Measurements from ENCODE around the gene TCAIM.
A peak's percentile ranks its signal among the peaks of the same experiment; 100 is the strongest.
"Not testable (repeated sequence)": the region's sequence is repeated elsewhere in the genome, so short reads cannot be mapped to it uniquely, and the experiment has no call there.

TCAIM gene

DNA sequence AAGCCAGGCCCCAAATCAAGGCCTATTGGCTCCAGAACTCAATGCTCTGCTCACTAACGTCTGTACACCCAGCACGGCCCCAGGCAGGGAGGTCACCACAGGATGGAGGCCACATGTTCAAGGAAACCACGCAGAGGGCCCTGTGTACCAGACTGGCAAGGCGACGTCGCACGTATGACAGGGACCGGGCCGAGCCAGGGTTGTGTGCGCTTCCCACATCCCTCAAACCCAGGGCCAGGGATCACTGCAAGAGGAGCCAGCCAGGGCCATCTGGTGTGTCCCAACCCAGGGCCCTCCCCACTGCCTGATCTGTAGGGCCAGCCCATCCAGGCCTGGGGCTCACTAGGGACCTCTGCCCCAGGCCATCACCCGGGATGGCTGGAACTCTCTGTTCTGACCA lies 76.9 kb downstream of the TCAIM start:
- no peak for DNase-seq (ENCODE audit: low read depth in 2 of 2)

DNA sequence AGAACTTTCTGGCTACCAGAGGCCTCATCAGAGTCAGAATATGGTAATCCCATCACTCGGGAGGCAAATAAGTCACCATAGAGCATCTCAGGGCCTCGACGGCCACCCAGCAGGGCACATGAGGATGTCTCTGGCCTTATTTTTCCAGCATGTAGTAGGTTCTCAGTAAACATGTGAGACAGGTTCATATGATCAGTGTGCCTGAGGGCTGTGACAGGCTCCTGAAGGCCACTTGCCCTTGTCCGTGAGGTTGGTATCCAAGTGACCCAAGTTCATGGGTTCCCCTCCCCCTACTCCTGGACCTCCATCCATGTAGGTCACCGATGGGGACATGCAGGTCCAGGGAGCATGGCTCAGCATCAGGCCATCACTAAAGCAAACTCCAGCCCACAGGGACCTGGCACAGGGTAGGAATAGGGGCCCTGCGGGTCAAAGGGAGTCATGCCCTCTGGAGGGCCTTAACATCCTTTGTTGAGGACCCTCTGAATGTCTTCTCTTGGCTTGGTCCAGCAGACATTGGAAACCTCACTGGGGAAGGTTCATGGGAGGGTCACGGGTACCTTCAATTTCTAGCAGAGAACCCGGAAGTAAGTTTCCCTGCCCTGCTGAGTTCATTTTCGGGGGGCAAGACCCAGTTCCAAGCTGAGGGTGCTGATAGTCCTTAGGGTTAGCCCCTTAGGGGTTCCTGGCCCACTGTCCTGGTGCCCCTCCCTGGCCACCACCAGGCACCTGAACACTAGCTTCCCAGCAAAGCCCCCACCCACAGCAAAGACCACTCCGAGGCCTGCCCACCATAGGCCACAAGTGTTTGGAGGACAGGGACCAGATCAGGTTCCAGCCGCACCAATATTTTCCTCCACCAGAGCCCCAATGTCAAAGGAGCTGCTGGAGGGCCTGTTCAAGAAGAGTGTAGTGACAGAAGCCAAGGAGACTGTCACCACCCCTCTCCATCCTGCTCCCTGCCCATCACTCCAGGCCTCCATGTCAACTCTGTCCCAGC lies 77.8 kb downstream of the TCAIM start:
- no peak for DNase-seq (ENCODE audit: low read depth in 2 of 2)

DNA sequence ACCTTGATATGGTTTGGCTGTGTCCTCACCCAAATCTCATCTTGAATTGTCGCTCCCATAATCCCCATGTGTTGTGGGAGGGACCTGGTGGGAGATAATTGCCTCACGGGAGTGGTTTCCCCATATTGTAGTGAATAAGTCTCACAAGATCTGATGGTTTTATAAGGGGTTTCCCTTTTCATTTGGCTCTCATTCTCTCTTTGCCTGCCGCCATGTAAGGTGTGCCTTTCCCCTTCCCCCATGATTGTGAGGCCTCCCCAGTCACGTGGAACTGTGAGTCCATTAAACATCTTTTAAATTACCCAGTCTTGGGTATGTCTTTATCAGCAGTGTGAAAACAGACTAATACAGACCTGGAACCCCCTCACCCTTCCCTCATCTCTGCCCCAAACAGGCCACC lies 79.6 kb downstream of the TCAIM start:
- DNase-seq (ENCODE audit: low read depth in 2 of 2), result not testable (repeated sequence)

DNA sequence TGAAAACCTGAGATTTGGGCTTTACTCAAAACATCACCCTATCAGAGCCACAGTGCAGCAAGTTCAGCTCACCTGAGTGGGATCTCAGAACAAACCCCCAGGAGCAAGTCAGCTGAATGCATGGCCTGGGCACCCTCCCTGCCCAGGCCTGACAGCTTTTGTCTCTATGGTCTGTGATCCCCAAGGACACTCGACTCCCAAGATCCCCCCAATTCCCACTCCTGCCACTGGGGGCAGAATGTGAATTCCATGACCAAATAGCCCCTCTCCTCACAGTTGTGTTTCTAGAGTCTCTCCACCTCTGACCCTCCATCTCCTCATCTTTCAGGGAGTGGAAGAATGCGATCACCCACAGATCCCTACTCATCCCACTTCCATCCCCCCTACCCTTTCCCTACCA lies 80.0 kb downstream of the TCAIM start:
- DNase-seq (ENCODE audit: low read depth in 2 of 2), result no peak

GRCh38 chr3:44419116-44419922 lies 80.8 kb downstream of the TCAIM start:
- DNase-seq (ENCODE audit: low read depth in 2 of 2), result no peak

DNA sequence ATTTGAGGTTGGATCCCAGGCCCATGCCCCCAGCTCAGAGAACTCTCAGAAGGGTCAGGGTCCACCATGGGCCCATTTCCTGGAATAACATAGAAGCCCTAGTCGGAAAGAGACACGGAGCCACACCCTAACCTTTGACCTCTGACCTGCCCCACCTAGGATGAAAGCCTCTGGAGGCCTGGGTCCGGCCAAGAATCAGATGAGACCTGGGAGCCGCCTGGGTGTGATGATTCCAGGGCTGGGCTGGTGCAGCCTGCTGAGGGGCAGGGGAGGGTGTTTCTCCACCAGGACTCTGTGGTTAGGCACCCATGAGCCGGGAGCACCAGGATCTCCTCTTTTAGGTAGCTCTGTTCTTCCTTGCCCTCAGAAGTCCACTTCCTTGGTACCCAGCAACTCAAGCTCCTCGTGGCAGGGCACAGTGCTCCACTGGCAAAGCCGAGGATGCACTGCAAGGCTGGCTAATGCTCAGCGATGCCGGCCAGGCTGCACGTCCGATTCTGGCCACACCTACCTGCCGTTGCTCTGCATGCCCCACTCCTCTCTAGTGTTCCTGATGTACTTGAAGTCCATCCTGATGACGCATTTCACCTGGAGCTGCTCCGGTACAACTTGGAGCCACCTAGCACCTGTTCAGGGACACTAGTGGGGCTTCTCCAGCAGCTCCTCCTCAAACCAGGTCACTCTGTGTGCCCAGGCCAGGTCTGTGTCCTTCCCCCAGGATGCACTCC lies 81.5 kb downstream of the TCAIM start:
- DNase-seq (ENCODE audit: low read depth in 2 of 2), result no peak

DNA sequence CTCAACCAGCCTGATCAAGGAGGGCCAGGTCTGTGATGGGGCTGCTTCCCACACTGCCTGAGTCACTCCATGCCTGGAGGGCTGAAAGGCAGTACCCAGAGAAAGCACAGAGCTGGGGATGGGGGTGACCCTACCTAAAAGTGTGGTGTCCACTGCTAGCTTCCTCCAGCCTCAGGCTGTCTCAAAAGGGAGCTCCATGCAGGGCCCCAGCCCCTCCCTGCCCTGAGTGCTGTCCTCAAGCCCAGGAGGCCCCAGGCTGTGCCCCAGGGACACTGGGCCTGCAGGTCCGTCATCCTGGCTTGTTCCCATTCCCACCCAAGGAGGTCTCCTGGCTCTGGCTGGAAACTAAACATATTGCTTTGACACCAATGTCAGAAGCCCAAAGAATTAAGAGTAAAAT lies 82.1 kb downstream of the TCAIM start:
- no peak for DNase-seq (ENCODE audit: low read depth in 2 of 2)

- DNase-seq (ENCODE audit: low read depth in 2 of 2), result no peak
Observed at GRCh38 chr3:44421280-44421679, 82.7 kb downstream of the TCAIM start.

GRCh38 chr3:44424758-44425157 lies 86.2 kb downstream of the TCAIM start:
- DNase-seq (ENCODE audit: low read depth in 2 of 2), result no peak

- no peak for DNase-seq (ENCODE audit: low read depth in 2 of 2)
Observed at GRCh38 chr3:44427683-44428082, 89.1 kb downstream of the TCAIM start.

DNA sequence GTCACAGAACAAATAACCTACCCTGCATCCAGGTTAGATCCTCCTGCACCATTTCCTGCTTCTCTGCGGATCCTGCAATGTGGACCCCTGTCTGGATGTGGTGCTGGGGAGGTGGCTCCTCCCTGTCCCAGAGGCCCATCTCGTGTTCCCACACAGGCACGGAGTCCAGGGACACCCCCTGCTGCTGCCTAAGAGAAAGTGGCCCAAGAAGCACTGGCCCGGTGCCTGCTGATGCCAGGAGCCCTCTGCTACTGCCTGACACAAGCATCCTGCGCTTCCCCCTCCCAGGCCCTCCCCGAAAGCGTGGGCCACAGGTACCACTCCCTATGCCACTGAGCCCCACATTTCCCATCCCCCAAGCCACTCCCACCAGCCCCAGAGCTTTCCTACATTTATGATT lies 90.3 kb downstream of the TCAIM start:
- DNase-seq (ENCODE audit: low read depth in 2 of 2), result no peak

DNA sequence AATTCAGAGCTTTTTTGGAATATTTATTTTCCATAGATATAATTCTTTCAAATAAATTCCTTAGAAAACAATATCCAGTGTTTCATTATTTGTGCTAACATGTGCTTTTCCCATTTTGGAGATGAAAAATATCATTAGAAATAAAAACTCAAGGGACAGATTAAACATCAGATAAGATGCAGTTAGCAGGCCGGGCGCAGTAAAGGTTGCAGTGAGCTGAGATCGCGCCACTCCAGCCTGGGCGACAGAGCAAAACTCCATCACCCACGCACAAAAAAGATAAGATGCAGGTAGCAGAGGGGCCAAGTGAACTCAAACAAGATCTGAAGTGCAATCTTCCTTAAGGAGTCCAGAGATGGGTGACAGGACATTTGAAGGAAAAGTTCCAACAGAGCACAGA lies 90.9 kb downstream of the TCAIM start:
- DNase-seq (ENCODE audit: low read depth in 2 of 2), result no peak

DNA sequence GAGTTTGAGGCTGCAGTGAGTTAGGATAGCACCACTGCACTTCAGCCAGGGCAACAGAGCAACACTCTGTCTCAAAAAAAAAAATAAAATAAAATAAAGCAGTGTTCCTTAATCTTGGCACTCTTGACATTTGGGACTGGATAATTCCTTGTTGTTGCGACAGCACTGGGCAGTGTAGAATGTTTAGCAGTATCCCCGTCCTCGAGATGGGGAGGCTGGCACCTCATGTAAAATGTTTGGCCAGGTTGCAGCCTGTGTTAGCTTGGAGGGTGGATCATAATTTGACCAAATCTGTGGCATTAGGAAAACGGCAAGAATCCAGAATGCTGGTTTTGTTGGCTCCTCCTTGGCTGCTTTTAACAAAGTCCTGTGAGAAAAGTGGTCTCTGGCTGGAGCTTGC lies 91.9 kb downstream of the TCAIM start:
- DNase-seq (ENCODE audit: low read depth in 2 of 2), result no peak

DNA sequence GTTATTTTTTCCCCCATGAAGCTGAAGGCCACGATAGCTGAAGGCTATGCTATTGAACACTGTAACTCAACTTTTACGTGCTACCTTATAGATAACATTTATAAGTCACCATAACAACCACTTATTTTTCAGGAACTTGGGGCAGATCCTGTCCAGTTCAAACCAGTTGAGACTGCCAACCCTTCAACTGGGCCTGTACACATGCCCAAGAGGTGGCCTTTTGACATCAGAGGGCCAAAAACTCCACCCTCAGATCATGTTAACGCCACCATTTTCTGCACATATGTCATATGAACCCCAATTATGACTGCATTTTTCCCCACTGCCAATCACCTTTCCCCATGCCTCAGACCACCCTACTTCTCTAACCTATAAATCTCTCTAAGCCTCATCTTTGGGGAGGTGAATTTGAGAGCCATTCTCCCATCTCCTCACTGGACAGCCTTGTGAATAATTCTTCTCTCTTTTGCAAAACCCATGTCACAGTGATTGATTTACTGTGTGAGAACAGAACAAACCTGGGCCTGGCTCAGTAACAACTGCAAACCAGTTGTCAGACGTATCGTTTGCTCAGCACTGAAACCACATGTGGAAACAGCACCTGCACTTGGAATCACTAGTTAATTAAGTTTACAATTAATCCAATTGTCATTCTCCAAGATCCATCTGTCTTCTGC lies 96.4 kb downstream of the TCAIM start:
- DNase-seq (ENCODE audit: low read depth in 2 of 2), result no peak

GRCh38 chr3:44436181-44436580 lies 97.6 kb downstream of the TCAIM start:
- no peak for DNase-seq (ENCODE audit: low read depth in 2 of 2)

DNA sequence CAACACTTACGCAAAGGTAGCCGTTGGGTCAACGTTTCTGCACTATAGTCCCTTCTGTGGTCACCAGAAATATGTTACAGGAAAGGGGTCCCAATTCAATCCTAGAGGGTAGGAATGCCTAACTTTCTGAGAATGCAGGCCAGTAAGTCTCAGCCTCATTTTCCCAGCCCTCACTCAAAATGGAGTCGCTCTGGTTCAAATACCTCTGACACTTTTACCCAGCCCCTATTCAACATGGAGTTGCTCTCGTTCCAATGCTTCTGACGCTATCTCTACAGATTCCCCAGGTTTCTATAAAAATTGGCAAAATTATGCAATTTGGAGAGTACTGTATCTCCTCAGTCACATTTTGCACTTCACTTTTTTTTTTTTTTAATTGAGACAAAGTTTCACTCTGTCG lies 99.2 kb downstream of the TCAIM start:
- DNase-seq (ENCODE audit: low read depth in 2 of 2), result no peak

GRCh38 chr3:44439499-44440295 lies 101.1 kb downstream of the TCAIM start:
- DNase-seq (ENCODE audit: low read depth in 2 of 2), result peak in 1 of 2 donors; percentile 11

GRCh38 chr3:44442596-44443309 lies 104.2 kb downstream of the TCAIM start:
- DNase-seq (ENCODE audit: low read depth in 2 of 2), result no peak

DNA sequence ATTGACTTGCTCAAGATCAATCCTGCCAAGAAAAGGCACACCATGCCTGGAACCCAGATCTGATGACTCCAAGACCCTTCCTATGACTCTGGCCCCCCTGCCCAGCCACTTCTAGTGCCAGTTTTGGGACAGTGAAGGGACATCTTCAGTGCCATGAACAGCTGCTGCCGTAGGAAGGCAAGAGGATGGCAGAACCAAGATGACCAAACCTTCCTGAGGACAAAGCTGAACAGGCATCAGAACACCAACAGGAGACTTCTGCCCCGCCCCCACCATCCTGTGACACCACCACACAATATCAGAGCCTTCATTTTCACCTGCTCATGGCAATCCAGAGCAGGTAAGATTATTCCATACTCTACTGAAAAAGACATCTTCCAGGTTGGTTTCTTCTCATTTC lies 105.9 kb downstream of the TCAIM start:
- DNase-seq (ENCODE audit: low read depth in 2 of 2), result no peak
